Measurements from ENCODE around the gene ETV6.

ETV6 gene

GRCh38 chr12:11668611-11669010 lies 19.1 kb downstream of the ETV6 start:
- Histone ChIP-seq H3K79me2 (ENCODE audit: control insufficient read depth, insufficient read depth, low read length, unreplicated experiment) (peaks cover 23% of the 10 kb centered on the region), H3K4me3 (ENCODE audit: low read depth, low read length) (no peak overlapping the region), H2AFZ (ENCODE audit: low read length, unreplicated experiment) (no peak overlapping the region), H3K4me1 (ENCODE audit: control insufficient read depth, insufficient read depth, low read length, unreplicated experiment) (no peaks in the 10 kb centered on the region), H3K36me3 (ENCODE audit: insufficient read depth, low read length) (no peaks in the 10 kb centered on the region), H3K27ac (ENCODE audit: low read depth, low read length) (no peak overlapping the region), H3K27me3 (ENCODE audit: insufficient read depth, low read length) (no peaks in the 10 kb centered on the region)

GRCh38 chr12:11669348-11669747 lies 19.9 kb downstream of the ETV6 start:
- H3K4me3 ChIP-seq (ENCODE audit: low read depth, low read length), result no peak overlapping the region
- H3K36me3 ChIP-seq (ENCODE audit: insufficient read depth, low read length), result no peaks in the 10 kb centered on the region
- peaks cover 24% of the 10 kb centered on the region for H3K79me2 ChIP-seq (ENCODE audit: control insufficient read depth, insufficient read depth, low read length, unreplicated experiment)
- H2AFZ ChIP-seq (ENCODE audit: low read length, unreplicated experiment), result no peak overlapping the region
- no peaks in the 10 kb centered on the region for H3K27me3 ChIP-seq (ENCODE audit: insufficient read depth, low read length)
- H3K4me1 ChIP-seq (ENCODE audit: control insufficient read depth, insufficient read depth, low read length, unreplicated experiment), result no peaks in the 10 kb centered on the region
- no peak overlapping the region for H3K27ac ChIP-seq (ENCODE audit: low read depth, low read length)

GRCh38 chr12:11672256-11673191 lies 23.1 kb downstream of the ETV6 start:
- Histone ChIP-seq H2AFZ (ENCODE audit: low read length, unreplicated experiment) (no peak overlapping the region), H3K4me1 (ENCODE audit: control insufficient read depth, insufficient read depth, low read length, unreplicated experiment) (no peaks in the 10 kb centered on the region), H3K27ac (ENCODE audit: low read depth, low read length) (no peak overlapping the region), H3K36me3 (ENCODE audit: insufficient read depth, low read length) (no peaks in the 10 kb centered on the region), H3K4me3 (ENCODE audit: low read depth, low read length) (no peak overlapping the region), H3K79me2 (ENCODE audit: control insufficient read depth, insufficient read depth, low read length, unreplicated experiment) (peaks cover 17% of the 10 kb centered on the region), H3K27me3 (ENCODE audit: insufficient read depth, low read length) (no peaks in the 10 kb centered on the region)

GRCh38 chr12:11673666-11674461 lies 24.4 kb downstream of the ETV6 start:
- Histone ChIP-seq H3K4me1 (ENCODE audit: control insufficient read depth, insufficient read depth, low read length, unreplicated experiment) (no peaks in the 10 kb centered on the region), H3K27me3 (ENCODE audit: insufficient read depth, low read length) (no peaks in the 10 kb centered on the region), H3K4me3 (ENCODE audit: low read depth, low read length) (no peak overlapping the region), H3K36me3 (ENCODE audit: insufficient read depth, low read length) (no peaks in the 10 kb centered on the region), H3K79me2 (ENCODE audit: control insufficient read depth, insufficient read depth, low read length, unreplicated experiment) (peaks cover 16% of the 10 kb centered on the region), H3K27ac (ENCODE audit: low read depth, low read length) (no peak overlapping the region), H2AFZ (ENCODE audit: low read length, unreplicated experiment) (no peak overlapping the region)

- Histone ChIP-seq H3K79me2 (ENCODE audit: control insufficient read depth, insufficient read depth, low read length, unreplicated experiment) (peaks cover 19% of the 10 kb centered on the region), H2AFZ (ENCODE audit: low read length, unreplicated experiment) (no peak overlapping the region), H3K27ac (ENCODE audit: low read depth, low read length) (no peak overlapping the region), H3K4me1 (ENCODE audit: control insufficient read depth, insufficient read depth, low read length, unreplicated experiment) (no peaks in the 10 kb centered on the region), H3K4me3 (ENCODE audit: low read depth, low read length) (no peak overlapping the region), H3K36me3 (ENCODE audit: insufficient read depth, low read length) (no peaks in the 10 kb centered on the region), H3K27me3 (ENCODE audit: insufficient read depth, low read length) (no peaks in the 10 kb centered on the region)
These were observed 25.5 kb downstream of the ETV6 start for GRCh38 chr12:11674894-11675390.

- peaks cover 24% of the 10 kb centered on the region for H3K79me2 ChIP-seq (ENCODE audit: control insufficient read depth, insufficient read depth, low read length, unreplicated experiment)
These were observed 26.6 kb downstream of the ETV6 start for GRCh38 chr12:11676052-11676451.

GRCh38 chr12:11677093-11677492 lies 27.6 kb downstream of the ETV6 start:
- no peak overlapping the region for H2AFZ ChIP-seq (ENCODE audit: low read length, unreplicated experiment)
- H3K27ac ChIP-seq (ENCODE audit: low read depth, low read length), result no peak overlapping the region
- no peaks in the 10 kb centered on the region for H3K36me3 ChIP-seq (ENCODE audit: insufficient read depth, low read length)
- no peaks in the 10 kb centered on the region for H3K27me3 ChIP-seq (ENCODE audit: insufficient read depth, low read length)
- H3K79me2 ChIP-seq (ENCODE audit: control insufficient read depth, insufficient read depth, low read length, unreplicated experiment), result peaks cover 24% of the 10 kb centered on the region
- no peak overlapping the region for H3K4me3 ChIP-seq (ENCODE audit: low read depth, low read length)
- no peaks in the 10 kb centered on the region for H3K4me1 ChIP-seq (ENCODE audit: control insufficient read depth, insufficient read depth, low read length, unreplicated experiment)

More at GRCh38 chr12:11676052-11676451, 26.6 kb downstream of the ETV6 start:
- H3K4me3 ChIP-seq (ENCODE audit: low read depth, low read length), result no peak overlapping the region
- no peak overlapping the region for H3K27ac ChIP-seq (ENCODE audit: low read depth, low read length)
- no peak overlapping the region for H2AFZ ChIP-seq (ENCODE audit: low read length, unreplicated experiment)
- no peaks in the 10 kb centered on the region for H3K27me3 ChIP-seq (ENCODE audit: insufficient read depth, low read length)
- no peaks in the 10 kb centered on the region for H3K36me3 ChIP-seq (ENCODE audit: insufficient read depth, low read length)
- H3K4me1 ChIP-seq (ENCODE audit: control insufficient read depth, insufficient read depth, low read length, unreplicated experiment), result no peaks in the 10 kb centered on the region

GRCh38 chr12:11677752-11678151 lies 28.3 kb downstream of the ETV6 start:
- no peak overlapping the region for H2AFZ ChIP-seq (ENCODE audit: low read length, unreplicated experiment)
- H3K4me1 ChIP-seq (ENCODE audit: control insufficient read depth, insufficient read depth, low read length, unreplicated experiment), result no peaks in the 10 kb centered on the region
- H3K4me3 ChIP-seq (ENCODE audit: low read depth, low read length), result no peak overlapping the region
- H3K79me2 ChIP-seq (ENCODE audit: control insufficient read depth, insufficient read depth, low read length, unreplicated experiment), result peaks cover 26% of the 10 kb centered on the region
- no peak overlapping the region for H3K27ac ChIP-seq (ENCODE audit: low read depth, low read length)
- H3K36me3 ChIP-seq (ENCODE audit: insufficient read depth, low read length), result no peaks in the 10 kb centered on the region
- no peaks in the 10 kb centered on the region for H3K27me3 ChIP-seq (ENCODE audit: insufficient read depth, low read length)

GRCh38 chr12:11678781-11679180 lies 29.3 kb downstream of the ETV6 start:
- Histone ChIP-seq H3K27ac (ENCODE audit: low read depth, low read length) (no peak overlapping the region), H3K36me3 (ENCODE audit: insufficient read depth, low read length) (no peaks in the 10 kb centered on the region), H3K4me3 (ENCODE audit: low read depth, low read length) (no peak overlapping the region), H2AFZ (ENCODE audit: low read length, unreplicated experiment) (no peak overlapping the region), H3K79me2 (ENCODE audit: control insufficient read depth, insufficient read depth, low read length, unreplicated experiment) (peaks cover 23% of the 10 kb centered on the region), H3K4me1 (ENCODE audit: control insufficient read depth, insufficient read depth, low read length, unreplicated experiment) (peaks cover under 1% of the 10 kb centered on the region), H3K27me3 (ENCODE audit: insufficient read depth, low read length) (no peaks in the 10 kb centered on the region)

GRCh38 chr12:11681207-11681606 lies 31.7 kb downstream of the ETV6 start:
- no peaks in the 10 kb centered on the region for H3K27me3 ChIP-seq (ENCODE audit: insufficient read depth, low read length)
- no peak overlapping the region for H3K4me3 ChIP-seq (ENCODE audit: low read depth, low read length)
- no peaks in the 10 kb centered on the region for H3K36me3 ChIP-seq (ENCODE audit: insufficient read depth, low read length)
- H3K27ac ChIP-seq (ENCODE audit: low read depth, low read length), result no peak overlapping the region
- H2AFZ ChIP-seq (ENCODE audit: low read length, unreplicated experiment), result no peak overlapping the region
- H3K4me1 ChIP-seq (ENCODE audit: control insufficient read depth, insufficient read depth, low read length, unreplicated experiment), result peaks cover 13% of the 10 kb centered on the region
- peaks cover 24% of the 10 kb centered on the region for H3K79me2 ChIP-seq (ENCODE audit: control insufficient read depth, insufficient read depth, low read length, unreplicated experiment)

All from ACC112 (cell line).